Endothelial cell of umbilical vein (primary cell): ENCODE measurements around the gene SRSF10. TPM values are rescaled to one million over a fixed set of nuclear protein-coding genes. Genes with fewer than 3 reads are reported as not detected.

ENCODE experiments used
- BruUV-seq: library from RNA; stranded (reverse); fragments of 400-500 nt; replicated peaks from 2 replicates; lab custom pipeline; 2021; lab: Mats Ljungman, UMichigan
- CTCF ChIA-PET: fragments of 300-600, 350-600 bp; sonication (Branson Sonifier 250); formaldehyde crosslinking; loops from one replicate; lab custom pipeline; 2021; ENCODE audit warnings: antibody characterized with exemption, inconsistent platforms; lab: Charles Lee
- POLR2A ChIA-PET: fragments of 300-600, 350-600 bp; sonication (Branson Sonifier 250); formaldehyde crosslinking; loops from one replicate; lab custom pipeline; 2021; ENCODE audit warnings: antibody characterized with exemption, inconsistent platforms; lab: Charles Lee
- DNase-seq: peaks from one replicate; pipeline ENCODE4 v3.0.0-alpha.2; 2011; ENCODE audit warnings: low read depth, low spot score
- FAIRE-seq: peaks from 2 replicates; lab custom pipeline; 2011; peaks lifted over from hg19 to GRCh38; lab: Jason Lieb, UNC
- H2AFZ ChIP-seq: 2 replicates; pipeline ENCODE4 v1.6.0; 2012; ENCODE audit warnings: low read depth, low read length, control low read depth, inconsistent platforms
- H3K27ac ChIP-seq: 2 replicates; pipeline ENCODE4 v1.5.1; 2011; ENCODE audit warnings: low read depth, mild to moderate bottlenecking, control low read depth, low read length, moderate library complexity; ENCODE audit not compliant: insufficient read depth
- H3K27me3 ChIP-seq, 2 experiments: 2 replicates each; pipeline versions ENCODE4 v1.6.0 to v1.6.1; 2011; ENCODE audit warnings: low read length in 2 of 2, mixed read lengths in 1 of 2; ENCODE audit not compliant: control insufficient read depth in 2 of 2, insufficient read depth in 2 of 2
- H3K36me3 ChIP-seq, 2 experiments: 2 replicates in 1 of 2; 3 replicates in 1 of 2; pipeline ENCODE4 v1.5.1; 2011; ENCODE audit warnings: low read length in 2 of 2, mild to moderate bottlenecking in 1 of 2, moderate library complexity in 1 of 2; ENCODE audit not compliant: control insufficient read depth in 2 of 2, insufficient read depth in 2 of 2; ENCODE audit errors: extremely low read depth in 1 of 2
- H3K4me1 ChIP-seq: 3 replicates; pipeline ENCODE4 v1.5.1; 2011; ENCODE audit warnings: mild to moderate bottlenecking, low read length; ENCODE audit not compliant: control insufficient read depth, insufficient read depth; ENCODE audit errors: extremely low read depth
- H3K4me2 ChIP-seq: 2 replicates; pipeline ENCODE4 v1.6.1; 2011; ENCODE audit warnings: low read length, control low read depth, mixed read lengths; ENCODE audit not compliant: insufficient read depth
- H3K4me3 ChIP-seq, 3 experiments: fragments of 200-600 bp in 1 of 3; sonication (generic), shearing (Covaris generic) in 1 of 3; replicated peaks in 1 of 3; 2 replicates each; pipeline ENCODE4 v1.5.1; 2011 to 2016; ENCODE audit warnings: control low read depth in 3 of 3, low read length in 3 of 3, mild to moderate bottlenecking in 2 of 3, inconsistent platforms in 1 of 3, low read depth in 1 of 3, moderate library complexity in 1 of 3; ENCODE audit not compliant: insufficient read depth in 1 of 3
- H3K79me2 ChIP-seq: 2 replicates; pipeline ENCODE4 v1.6.0; 2012; ENCODE audit warnings: low read length, inconsistent platforms; ENCODE audit not compliant: control insufficient read depth, insufficient read depth
- H3K9ac ChIP-seq: replicated peaks from 2 replicates; pipeline ENCODE3; 2011; ENCODE audit warnings: low read length, control low read depth; ENCODE audit not compliant: insufficient read depth; ENCODE audit errors: extremely low read depth
- H3K9me1 ChIP-seq: replicated peaks from 3 replicates; pipeline ENCODE4 v1.6.0; 2011; ENCODE audit warnings: mild to moderate bottlenecking, low read length; ENCODE audit not compliant: control insufficient read depth, insufficient read depth; ENCODE audit errors: extremely low read depth
- H3K9me3 ChIP-seq: replicated peaks from 2 replicates; pipeline ENCODE4 v1.5.1; 2012; ENCODE audit warnings: low read length, inconsistent platforms; ENCODE audit not compliant: control insufficient read depth, insufficient read depth
- H4K20me1 ChIP-seq: replicated peaks from 2 replicates; pipeline ENCODE3; 2011; ENCODE audit warnings: mild to moderate bottlenecking, low read length; ENCODE audit not compliant: control insufficient read depth, insufficient read depth; ENCODE audit errors: extremely low read depth
- CTCF ChIP-seq, 2 donors: IDR thresholded peaks; 1 replicate in 1 of 2; 2 replicates in 1 of 2; pipeline ENCODE4 v1.5.1; 2011; ENCODE audit warnings: low read length in 2 of 2, mild to moderate bottlenecking in 2 of 2, moderate library complexity in 2 of 2, control low read depth in 1 of 2, inconsistent platforms in 1 of 2, low read depth in 1 of 2; ENCODE audit not compliant: insufficient read depth in 1 of 2; ENCODE audit errors: extremely low read depth in 1 of 2
- EZH2 ChIP-seq: IDR thresholded peaks from 2 replicates; pipeline ENCODE4 v1.6.1; 2012; ENCODE audit warnings: borderline replicate concordance, low read depth, mild to moderate bottlenecking, moderate library complexity, low read length, inconsistent platforms; ENCODE audit not compliant: severe bottlenecking
- FOS ChIP-seq: IDR thresholded peaks from 2 replicates; pipeline ENCODE4 v1.6.1; 2011; ENCODE audit warnings: mild to moderate bottlenecking, low read length, moderate library complexity, borderline replicate concordance; ENCODE audit not compliant: insufficient read depth
- GATA2 ChIP-seq: IDR thresholded peaks from 2 replicates; pipeline ENCODE4 v1.7.0; 2011; ENCODE audit warnings: low read depth, mild to moderate bottlenecking, moderate library complexity, mixed read lengths, low read length; ENCODE audit not compliant: insufficient read length, insufficient read depth
- JUN ChIP-seq: IDR thresholded peaks from 2 replicates; pipeline ENCODE4 v1.6.1; 2011; ENCODE audit warnings: borderline replicate concordance, low read depth; ENCODE audit not compliant: insufficient read length, insufficient read depth
- MAX ChIP-seq: IDR thresholded peaks from 2 replicates; pipeline ENCODE4 v1.6.1; 2011; ENCODE audit not compliant: insufficient read depth, insufficient read length
- POLR2AphosphoS5 ChIP-seq: IDR thresholded peaks from 2 replicates; pipeline ENCODE4 v1.6.1; 2012; ENCODE audit warnings: low read depth, mild to moderate bottlenecking, control low read depth, low read length, moderate library complexity; ENCODE audit not compliant: insufficient read depth
- dilution Hi-C: fragments of 300-500 bp; cut with MboI; formaldehyde crosslinking; loops from one replicate; pipeline ENCODE4 v1.15.0; 2019; ENCODE audit warnings: low sequenced_read_pairs; ENCODE audit not compliant: extremely low pct_ligation_motif_present
- intact Hi-C: fragments of 100-400 bp; cut with micrococcal nuclease; formaldehyde crosslinking; loops from one replicate; pipeline ENCODE4 v1.10.0; 2022
- polyA plus RNA-seq, 4 experiments: library from polyadenylated mRNA; depleted of rRNA in 3 of 4; stranded (reverse) in 3 of 4; unstranded in 1 of 4; fragments of >200 nt; gene quantifications; 2 replicates each; pipeline versions ENCODE4 v1.2.1 to v1.2.3, GENCODE V29; 2011 to 2012; ENCODE audit warnings: missing spikeins in 1 of 4
- total RNA-seq: library from RNA; stranded (reverse); gene quantifications from 2 replicates; pipeline ENCODE4 v1.2.3, GENCODE V29; 2021

SRSF10 gene
- total and polyA plus RNA-seq, 2 donors (not counting 3 experiments of a cell fraction or from before 2014, with no cell fraction given) = 124 to 135 TPM

GRCh38 chr1:23916209-23917131 lies 63.7 kb downstream of the SRSF10 start:
- BruUV-seq = no TSS peak
- no peak overlapping the region for H2AFZ ChIP-seq
- H3K9ac ChIP-seq = no peak overlapping the region
- no peaks in the 10 kb centered on the region for H4K20me1 ChIP-seq
- no peak overlapping the region for H3K27ac ChIP-seq
- no peaks in the 10 kb centered on the region for H3K9me1 ChIP-seq
- ChIA-PET POLR2A (no interaction called here), CTCF (interaction anchor here (0.6 to 3.2 kb wide), 28 partner anchors 8 to 194 kb away, joined by 3 to 68 read pairs (median 4); partner anchors contain the start of genes FUCA1, GALE, HMGCL and PITHD1)
- dilution Hi-C loops = no loop called here
- no peaks in the 10 kb centered on the region for H3K79me2 ChIP-seq
- intact Hi-C loops = loop anchor here (1.0 kb wide), 1 partner anchor 107 kb away; no protein-coding TSS in a partner anchor
- H3K4me2 ChIP-seq = no peak overlapping the region
- no peak for TF ChIP-seq POLR2AphosphoS5
- no peak for TF ChIP-seq JUN
- no peak for TF ChIP-seq GATA2
- peak; percentile 26 to 46 for TF ChIP-seq CTCF (IDR thresholded peaks at IDR 0.05; ENCODE audit: extremely low read depth in 1 of 2, insufficient read depth in 1 of 2, low read depth in 1 of 2, low read length in 2 of 2)
- TF ChIP-seq EZH2 = no peak
- TF ChIP-seq MAX = no peak
- TF ChIP-seq FOS = no peak
- no peaks in the 10 kb centered on the region for H3K36me3 ChIP-seq
- no peaks in the 10 kb centered on the region for H3K27me3 ChIP-seq
- no peak overlapping the region for H3K4me3 ChIP-seq
- no peak for FAIRE-seq
- peak; percentile 44 for DNase-seq
- no peaks in the 10 kb centered on the region for H3K4me1 ChIP-seq
- no peaks in the 10 kb centered on the region for H3K9me3 ChIP-seq
